ENCODE data around the gene TOM1. TPM values are rescaled to one million over a fixed set of nuclear protein-coding genes. Genes with fewer than 3 reads are reported as not detected.
A peak's percentile ranks its signal among the peaks of the same experiment; 100 is the strongest.

TOM1 gene
- total and polyA plus RNA-seq, 7 experiments from 2014 or later = 32.3 to 225 (median 55.3) TPM

DNA sequence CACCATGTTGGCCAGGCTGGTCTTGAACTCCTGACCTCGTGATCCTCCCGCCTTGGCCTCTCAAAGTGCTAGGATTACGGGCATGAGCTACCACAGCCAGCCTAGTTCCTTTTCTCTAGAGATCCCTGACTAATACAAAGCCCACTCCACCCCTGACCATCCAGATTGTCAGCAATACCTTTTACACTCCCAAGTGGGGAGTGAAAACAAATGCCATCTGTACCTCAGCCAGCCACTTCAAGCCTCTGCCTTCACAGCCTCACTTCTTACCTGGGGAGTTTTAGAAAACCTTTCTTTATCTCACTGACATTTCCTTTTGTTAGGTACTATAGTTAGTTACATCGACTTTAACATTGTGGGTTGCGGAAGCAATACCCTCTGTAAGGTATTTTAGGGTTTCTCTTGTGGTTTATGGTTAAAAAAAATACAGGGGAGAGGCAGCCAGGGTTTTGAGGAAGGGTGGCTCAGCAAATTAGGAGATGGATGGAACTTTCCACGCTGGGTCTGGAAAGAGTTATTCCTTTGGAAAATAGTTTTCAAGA lies 8.9 kb downstream of the TOM1 start:
- H3K27me3 Mint-ChIP-seq = no peaks in the 10 kb centered on the region
- H3K36me3 ChIP-seq (ENCODE audit: control insufficient read depth in 2 of 3, insufficient read depth in 3 of 3, low read length in 3 of 3) = no peaks in the 10 kb centered on the region
- H3K27me3 ChIP-seq (ENCODE audit: control insufficient read depth in 2 of 2, insufficient read depth in 2 of 2, low read length in 2 of 2) = no peaks in the 10 kb centered on the region
- H3K36me3 Mint-ChIP-seq = peaks cover 0 to 19% (median 7%) of the 10 kb centered on the region in 5 donors
- H3K4me3 ChIP-seq (ENCODE audit: low read length) = no peak overlapping the region
- H3K4me1 Mint-ChIP-seq = peaks cover 55 to 95% (median 87%) of the 10 kb centered on the region in 7 donors
- H3K27ac Mint-ChIP-seq = peak overlapping the region; percentile 15 to 94 (median 74)
- H3K9me3 Mint-ChIP-seq = peaks cover 0 to 2% (median 0%) of the 10 kb centered on the region in 11 donors
- DNase-seq (peak in 7 of 9 donors; percentile 10 to 36 (median 24)), ATAC-seq (peak; percentile 46)
- peaks cover 36 to 37% of the 10 kb centered on the region in 2 donors for H3K4me1 ChIP-seq (ENCODE audit: control insufficient read depth in 2 of 2, insufficient read depth in 2 of 2, low read length in 2 of 2)
- ChIA-PET CTCF (interaction anchor here (0.6 to 0.7 kb wide), 2 partner anchors 98 to 120 kb away, joined by 3 read pairs; no protein-coding TSS in a partner anchor), POLR2A (interaction anchor here (1.3 to 3.9 kb wide), 2 partner anchors 9 to 22 kb away, joined by 4 to 28 read pairs; partner anchors contain the start of gene TOM1)
- H3K4me3 Mint-ChIP-seq = peak overlapping the region; percentile 21 to 76 (median 61)
- H3K9me3 ChIP-seq (ENCODE audit: control insufficient read depth in 2 of 3, low read length in 3 of 3) = no peaks in the 10 kb centered on the region
- peak overlapping the region; percentile 7 for H3K27ac ChIP-seq (ENCODE audit: low read depth, low read length)
- intact Hi-C loops (cut with micrococcal nuclease) = loop anchor here in 1 of 2 donors (10.0 kb wide), 1 partner anchor 46 kb away; no protein-coding TSS in a partner anchor

DNA sequence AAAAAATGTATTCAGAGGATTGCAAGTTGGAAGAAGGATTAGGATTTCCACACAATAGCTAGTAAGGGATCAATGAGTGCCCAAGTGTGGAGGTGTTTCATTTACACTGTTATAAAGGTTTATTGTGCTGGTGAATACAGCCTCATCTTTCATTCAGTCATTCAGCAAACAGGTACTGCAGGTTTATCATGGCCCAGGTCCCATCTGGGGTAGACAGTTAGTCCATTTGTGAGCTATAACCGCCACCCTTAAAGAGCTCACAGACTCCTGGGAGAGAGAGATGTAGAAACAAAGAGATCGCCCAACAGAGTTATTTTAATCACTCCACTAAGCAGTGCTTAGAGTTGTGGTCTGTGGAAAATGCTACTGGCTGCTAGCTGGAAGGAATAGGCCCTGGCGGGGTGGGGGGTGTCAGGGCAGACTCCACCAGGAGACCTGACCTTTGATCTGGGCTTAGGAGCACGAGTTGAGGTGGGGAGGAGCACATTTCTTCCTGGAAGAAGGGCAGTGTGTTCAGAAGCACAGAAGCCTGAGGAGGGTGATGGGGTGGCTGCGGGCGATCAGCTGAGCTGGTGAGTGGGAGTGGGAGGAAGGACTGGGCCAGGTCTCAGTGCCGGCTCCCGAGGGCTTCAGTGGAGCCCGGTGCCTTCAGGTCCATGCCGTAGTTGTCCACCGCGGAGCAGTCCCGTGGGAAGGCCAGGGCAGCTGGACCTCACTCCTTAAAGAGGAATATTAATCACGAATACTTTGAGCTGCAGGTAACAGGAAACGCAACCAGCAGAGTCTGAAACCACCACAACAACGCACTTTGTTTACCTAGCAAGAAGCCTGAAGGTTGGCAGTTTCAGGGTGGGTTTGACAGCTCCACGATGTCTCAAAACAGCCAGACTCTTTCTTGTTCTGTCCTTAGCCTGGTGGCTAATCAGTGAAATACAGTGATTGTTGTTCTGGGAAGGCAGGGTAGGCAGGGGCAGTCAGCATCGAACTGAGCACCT lies 11.2 kb downstream of the TOM1 start:
- Histone ChIP-seq H3K9me3 (ENCODE audit: control insufficient read depth in 2 of 3, low read length in 3 of 3) (no peaks in the 10 kb centered on the region), H3K4me3 (ENCODE audit: low read length) (no peak overlapping the region), H3K27me3 (ENCODE audit: control insufficient read depth in 2 of 2, insufficient read depth in 2 of 2, low read length in 2 of 2) (no peaks in the 10 kb centered on the region), H3K36me3 (ENCODE audit: control insufficient read depth in 2 of 3, insufficient read depth in 3 of 3, low read length in 3 of 3) (peaks cover 0 to 2% (median 0%) of the 10 kb centered on the region in 3 experiments), H3K4me1 (ENCODE audit: control insufficient read depth in 2 of 2, insufficient read depth in 2 of 2, low read length in 2 of 2) (peaks cover 32 to 33% of the 10 kb centered on the region in 2 donors), H3K27ac (ENCODE audit: low read depth, low read length) (no peak overlapping the region)
- intact Hi-C loops (cut with micrococcal nuclease) = no loop called here
- ATAC-seq = no peak
- Mint-ChIP-seq H3K9me3 (peaks cover 0 to 2% (median 0%) of the 10 kb centered on the region in 11 donors), H3K4me3 (peak overlapping the region in 7 of 10 donors; percentile 10 to 64 (median 28)), H3K36me3 (peaks cover 0 to 10% (median 3%) of the 10 kb centered on the region in 5 donors), H3K27me3 (no peaks in the 10 kb centered on the region), H3K27ac (peak overlapping the region in 3 of 9 donors; percentile 28 to 76 (median 34)), H3K4me1 (peaks cover 55 to 92% (median 86%) of the 10 kb centered on the region in 7 donors)
- DNase-seq = peak in 1 of 9 donors; percentile 19
- CTCF ChIA-PET = interaction anchor here (0.7 kb wide), 1 partner anchor 13 kb away, joined by 4 read pairs; no protein-coding TSS in a partner anchor
- POLR2A ChIA-PET = interaction anchor here (0.6 to 3.9 kb wide), 2 partner anchors 12 to 926 kb away, joined by 3 to 28 read pairs; partner anchors contain the start of gene TOM1

DNA sequence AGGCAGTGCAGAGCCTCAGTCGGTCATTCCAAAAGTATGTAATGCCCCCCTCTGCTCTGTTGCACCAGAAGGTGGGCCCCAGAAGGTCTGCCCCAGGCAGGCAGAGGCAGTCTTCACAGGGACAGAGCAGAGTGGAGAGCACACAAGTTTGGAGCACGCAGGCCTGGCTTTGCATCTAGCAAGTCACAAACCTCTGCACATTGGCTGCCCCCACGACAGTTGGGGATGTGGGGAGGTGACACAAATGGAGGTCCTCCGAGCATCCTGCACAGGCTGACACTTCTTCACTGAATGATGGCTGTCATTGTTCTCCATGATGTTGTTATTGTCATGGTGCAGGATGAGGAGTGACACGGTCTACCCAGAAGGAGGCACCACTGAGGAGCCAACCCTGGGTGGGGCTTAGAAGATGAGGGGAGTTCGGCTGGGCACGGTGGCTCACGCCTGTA lies 11.9 kb downstream of the TOM1 start:
- H3K27ac Mint-ChIP-seq = peak overlapping the region in 2 of 9 donors; percentile 41 to 76
- Histone ChIP-seq H3K4me1 (ENCODE audit: control insufficient read depth in 2 of 2, insufficient read depth in 2 of 2, low read length in 2 of 2) (peaks cover 24 to 27% of the 10 kb centered on the region in 2 donors), H3K9me3 (ENCODE audit: control insufficient read depth in 2 of 3, low read length in 3 of 3) (no peaks in the 10 kb centered on the region), H3K27me3 (ENCODE audit: control insufficient read depth in 2 of 2, insufficient read depth in 2 of 2, low read length in 2 of 2) (no peaks in the 10 kb centered on the region), H3K36me3 (ENCODE audit: control insufficient read depth in 2 of 3, insufficient read depth in 3 of 3, low read length in 3 of 3) (peaks cover 0 to 8% (median 0%) of the 10 kb centered on the region in 3 experiments), H3K4me3 (ENCODE audit: low read length) (no peak overlapping the region), H3K27ac (ENCODE audit: low read depth, low read length) (no peak overlapping the region)
- intact Hi-C loops (cut with micrococcal nuclease) = no loop called here
- H3K9me3 Mint-ChIP-seq = peaks cover 0 to 2% (median 0%) of the 10 kb centered on the region in 11 donors
- DNase-seq (no peak), ATAC-seq (no peak)
- H3K36me3 Mint-ChIP-seq = peaks cover 0 to 10% (median 3%) of the 10 kb centered on the region in 5 donors
- POLR2A ChIA-PET = interaction anchor here (3.9 kb wide), 1 partner anchor 12 kb away, joined by 28 read pairs; the partner anchor contains the start of gene TOM1
- CTCF ChIA-PET = interaction anchor here (0.7 kb wide), 1 partner anchor 13 kb away, joined by 4 read pairs; no protein-coding TSS in a partner anchor
- H3K27me3 Mint-ChIP-seq = no peaks in the 10 kb centered on the region
- peaks cover 50 to 90% (median 78%) of the 10 kb centered on the region in 7 donors for H3K4me1 Mint-ChIP-seq
- H3K4me3 Mint-ChIP-seq = no peak overlapping the region

DNA sequence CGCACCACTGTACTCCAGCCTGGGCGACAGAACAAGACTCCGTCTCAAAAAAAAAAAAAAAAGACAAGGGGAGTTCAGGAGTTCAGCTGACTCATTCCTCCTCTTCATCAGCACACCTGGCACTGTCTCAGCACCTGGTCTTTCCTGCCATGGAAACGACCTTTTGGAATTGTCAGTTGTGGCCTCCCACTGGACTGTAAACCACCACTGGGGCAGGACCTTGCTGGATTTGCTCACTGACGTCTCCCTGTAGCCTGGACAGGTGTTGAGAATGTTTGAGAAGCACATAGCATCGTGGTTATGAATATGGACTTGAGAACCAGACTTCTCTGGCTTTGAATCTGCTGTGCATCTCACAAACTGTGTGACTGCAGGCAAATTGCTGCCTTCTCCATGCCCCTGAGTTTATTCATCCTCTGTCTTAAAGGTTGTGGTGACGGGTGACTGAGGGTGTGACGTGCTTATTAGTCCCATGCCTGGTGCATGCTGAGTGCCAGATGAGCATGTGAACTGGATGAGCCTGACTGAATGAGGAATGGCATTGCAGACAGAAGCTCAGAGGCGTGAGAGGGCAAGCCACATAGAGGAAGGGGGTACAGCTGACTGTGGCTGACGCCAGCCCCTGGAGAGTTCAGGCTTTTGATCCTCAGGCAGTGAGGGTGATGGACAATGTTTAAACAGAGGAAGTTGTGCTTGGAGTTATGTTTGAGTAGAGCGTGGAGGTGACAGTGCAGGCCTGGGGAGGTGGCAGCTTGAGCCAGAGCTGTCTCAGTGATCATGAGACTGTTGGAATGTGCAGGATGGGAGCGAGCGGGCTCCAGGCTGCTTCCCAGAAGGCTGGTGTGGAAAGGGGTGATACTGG lies 12.7 kb downstream of the TOM1 start:
- peak; percentile 39 for ATAC-seq
- peaks cover 44 to 81% (median 70%) of the 10 kb centered on the region in 7 donors for H3K4me1 Mint-ChIP-seq
- Histone ChIP-seq H3K27me3 (ENCODE audit: control insufficient read depth in 2 of 2, insufficient read depth in 2 of 2, low read length in 2 of 2) (no peaks in the 10 kb centered on the region), H3K36me3 (ENCODE audit: control insufficient read depth in 2 of 3, insufficient read depth in 3 of 3, low read length in 3 of 3) (peaks cover 0 to 15% (median 2%) of the 10 kb centered on the region in 3 experiments), H3K4me1 (ENCODE audit: control insufficient read depth in 2 of 2, insufficient read depth in 2 of 2, low read length in 2 of 2) (peaks cover 16 to 18% of the 10 kb centered on the region in 2 donors), H3K9me3 (ENCODE audit: control insufficient read depth in 2 of 3, low read length in 3 of 3) (no peaks in the 10 kb centered on the region), H3K27ac (ENCODE audit: low read depth, low read length) (no peak overlapping the region), H3K4me3 (ENCODE audit: low read length) (no peak overlapping the region)
- ChIA-PET CTCF (no interaction called here), POLR2A (no interaction called here)
- peak overlapping the region in 8 of 9 donors; percentile 24 to 67 (median 40) for H3K27ac Mint-ChIP-seq
- H3K27me3 Mint-ChIP-seq = no peaks in the 10 kb centered on the region
- H3K36me3 Mint-ChIP-seq = peaks cover 0 to 13% (median 3%) of the 10 kb centered on the region in 5 donors
- intact Hi-C loops (cut with micrococcal nuclease) = no loop called here
- peaks cover 0 to 2% (median 0%) of the 10 kb centered on the region in 11 donors for H3K9me3 Mint-ChIP-seq
- H3K4me3 Mint-ChIP-seq = peak overlapping the region in 5 of 10 donors; percentile 8 to 29 (median 16)
- no peak for DNase-seq

DNA sequence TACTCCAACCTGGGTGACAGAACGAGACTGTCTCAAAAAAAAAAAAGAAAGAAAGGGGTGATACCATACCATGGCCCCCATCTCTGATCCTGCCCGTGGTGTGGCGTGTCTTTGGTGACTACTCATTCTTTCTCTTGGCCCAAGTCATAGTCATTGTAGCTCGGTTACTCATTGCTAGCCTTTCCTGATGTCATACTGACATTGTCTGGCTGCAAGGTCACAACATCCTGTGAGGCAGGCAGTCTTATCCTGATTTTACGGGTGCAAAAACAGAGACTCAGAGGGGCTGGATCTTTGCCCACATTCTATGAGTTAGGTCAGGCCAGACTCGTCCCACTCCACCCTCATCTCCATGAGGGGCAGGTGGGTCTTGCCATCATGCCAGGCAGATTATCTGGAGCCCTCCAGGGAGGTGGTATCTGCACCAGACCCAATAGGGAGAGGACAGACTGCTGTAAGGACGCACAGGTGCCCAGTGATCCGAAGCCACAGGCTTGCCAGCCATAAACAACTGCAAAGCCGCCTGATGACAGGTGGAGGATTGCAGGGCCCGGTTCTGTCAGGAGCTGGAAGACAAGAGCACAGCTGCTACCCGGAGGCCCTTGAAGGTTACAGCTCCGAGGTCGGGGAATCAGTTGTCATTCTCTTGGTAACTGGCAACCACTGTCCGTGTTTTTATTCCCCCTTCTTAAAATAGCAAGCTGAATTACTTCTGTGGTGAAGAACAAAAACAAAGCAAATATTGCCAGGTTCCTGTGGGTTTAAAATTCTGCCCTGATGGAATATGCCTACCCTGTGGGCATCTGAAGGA lies 13.8 kb downstream of the TOM1 start:
- ATAC-seq = peak; percentile 21
- H3K36me3 ChIP-seq (ENCODE audit: control insufficient read depth in 2 of 3, insufficient read depth in 3 of 3, low read length in 3 of 3) = peaks cover 0 to 26% (median 7%) of the 10 kb centered on the region in 3 experiments
- no peaks in the 10 kb centered on the region for H3K27me3 Mint-ChIP-seq
- H3K4me1 Mint-ChIP-seq = peaks cover 33 to 70% (median 60%) of the 10 kb centered on the region in 7 donors
- no peaks in the 10 kb centered on the region for H3K27me3 ChIP-seq (ENCODE audit: control insufficient read depth in 2 of 2, insufficient read depth in 2 of 2, low read length in 2 of 2)
- DNase-seq = no peak
- peaks cover 5 to 14% of the 10 kb centered on the region in 2 donors for H3K4me1 ChIP-seq (ENCODE audit: control insufficient read depth in 2 of 2, insufficient read depth in 2 of 2, low read length in 2 of 2)
- H3K9me3 ChIP-seq (ENCODE audit: control insufficient read depth in 2 of 3, low read length in 3 of 3) = no peaks in the 10 kb centered on the region
- H3K4me3 ChIP-seq (ENCODE audit: low read length) = no peak overlapping the region
- H3K27ac ChIP-seq (ENCODE audit: low read depth, low read length) = no peak overlapping the region
- intact Hi-C loops (cut with micrococcal nuclease) = no loop called here
- peaks cover 0 to 22% (median 3%) of the 10 kb centered on the region in 5 donors for H3K36me3 Mint-ChIP-seq
- peak overlapping the region in 3 of 10 donors; percentile 13 to 37 (median 21) for H3K4me3 Mint-ChIP-seq
- peak overlapping the region in 5 of 9 donors; percentile 28 to 57 (median 48) for H3K27ac Mint-ChIP-seq
- CTCF ChIA-PET = no interaction called here
- peaks cover 0 to 2% (median 0%) of the 10 kb centered on the region in 11 donors for H3K9me3 Mint-ChIP-seq
- POLR2A ChIA-PET = no interaction called here
